ENCODE results near the gene MRPL11. TPM values are rescaled to one million over a fixed set of nuclear protein-coding genes. Genes with fewer than 3 reads are reported as not detected.
A peak's percentile ranks its signal among the peaks of the same experiment; 100 is the strongest.

Gene MRPL11
- total and polyA plus RNA-seq, 2 of the 13 experiments (the other 11 are each of a cell fraction or from before 2014, with no cell fraction given), result 72.9 to 176 TPM

GRCh38 chr11:66421492-66422205, 17.0 kb downstream of the MRPL11 start (continued):
- TF ChIP-seq ZNF101 (CRISPR knock-in tag; IDR thresholded peaks at IDR 0.05; ENCODE audit: borderline replicate concordance, low read depth), result peak; percentile 100
- TF ChIP-seq CBX2 (IDR thresholded peaks at IDR 0.05; ENCODE audit: low read depth, low read length), result no peak
- TF ChIP-seq CBX2 (CRISPR knock-in tag; IDR thresholded peaks at IDR 0.05; ENCODE audit: low read depth), result peak; percentile 100
- peak; percentile 100 for TF ChIP-seq NFE2L1 (CRISPR knock-in tag; IDR thresholded peaks at IDR 0.05; ENCODE audit: borderline replicate concordance)
- peak; percentile 100 for TF ChIP-seq MYNN (CRISPR knock-in tag; IDR thresholded peaks at IDR 0.05; ENCODE audit: low read depth)
- peak; percentile 100 for TF ChIP-seq ZNF292 (CRISPR knock-in tag; IDR thresholded peaks at IDR 0.05; ENCODE audit: borderline replicate concordance, low read depth)
- TF ChIP-seq ELF1 (CRISPR knock-in tag; IDR thresholded peaks at IDR 0.05), result peak; percentile 97
- TF ChIP-seq ZNF724P (CRISPR knock-in tag; IDR thresholded peaks at IDR 0.05; ENCODE audit: borderline replicate concordance), result peak; percentile 100
- peak; percentile 99 for TF ChIP-seq ZNF362 (CRISPR knock-in tag; IDR thresholded peaks at IDR 0.05; ENCODE audit: borderline replicate concordance)
- peak; percentile 100 for TF ChIP-seq RCOR2 (CRISPR knock-in tag; IDR thresholded peaks at IDR 0.05)
- TF ChIP-seq ZNF326 (CRISPR knock-in tag; IDR thresholded peaks at IDR 0.05; ENCODE audit: borderline replicate concordance), result peak; percentile 100
- no peak for TF ChIP-seq PCBP2 (optimal IDR thresholded peaks at IDR 0.05; ENCODE audit: low read depth, low read length, poor library complexity, severe bottlenecking)
- TF ChIP-seq ZNF468 (CRISPR knock-in tag; IDR thresholded peaks at IDR 0.05), result peak; percentile 100
- peak; percentile 100 for TF ChIP-seq TAF1 (CRISPR knock-in tag; IDR thresholded peaks at IDR 0.05)
- TF ChIP-seq RERE (CRISPR knock-in tag; IDR thresholded peaks at IDR 0.05; ENCODE audit: low read depth), result peak; percentile 100
- peak; percentile 100 for TF ChIP-seq SOX5 (CRISPR knock-in tag; IDR thresholded peaks at IDR 0.05; ENCODE audit: borderline replicate concordance)
- peak; percentile 100 for TF ChIP-seq MXI1 (IDR thresholded peaks at IDR 0.05; ENCODE audit: borderline replicate concordance, low read depth, low read length)
- peak; percentile 100 for TF ChIP-seq NCOA2 (CRISPR knock-in tag; IDR thresholded peaks at IDR 0.05)
- TF ChIP-seq ZNF281 (CRISPR knock-in tag; IDR thresholded peaks at IDR 0.05; ENCODE audit: borderline replicate concordance), result peak; percentile 100
- TF ChIP-seq SYNCRIP (IDR thresholded peaks at IDR 0.05; ENCODE audit: insufficient read depth, low read depth, low read length), result no peak
- TF ChIP-seq ZNF432 (CRISPR knock-in tag; IDR thresholded peaks at IDR 0.05; ENCODE audit: borderline replicate concordance), result peak; percentile 100

Data from HepG2 (cell line).